GM21529 (cell line): ENCODE data around the gene FGF7.
"Not testable (repeated sequence)": the region's sequence is repeated elsewhere in the genome, so short reads cannot be mapped to it uniquely, and the experiment has no call there.

ENCODE experiments used
- ATAC-seq: cut with Tn5 transposase; IDR thresholded peaks from one replicate; pipeline ENCODE4 v1.9.1; 2021; ENCODE audit not compliant: unreplicated experiment

FGF7 gene

GRCh38 chr15:49438962-49439631 is 16.1 kb downstream of the FGF7 start:
- ATAC-seq, result peak; percentile 87

DNA sequence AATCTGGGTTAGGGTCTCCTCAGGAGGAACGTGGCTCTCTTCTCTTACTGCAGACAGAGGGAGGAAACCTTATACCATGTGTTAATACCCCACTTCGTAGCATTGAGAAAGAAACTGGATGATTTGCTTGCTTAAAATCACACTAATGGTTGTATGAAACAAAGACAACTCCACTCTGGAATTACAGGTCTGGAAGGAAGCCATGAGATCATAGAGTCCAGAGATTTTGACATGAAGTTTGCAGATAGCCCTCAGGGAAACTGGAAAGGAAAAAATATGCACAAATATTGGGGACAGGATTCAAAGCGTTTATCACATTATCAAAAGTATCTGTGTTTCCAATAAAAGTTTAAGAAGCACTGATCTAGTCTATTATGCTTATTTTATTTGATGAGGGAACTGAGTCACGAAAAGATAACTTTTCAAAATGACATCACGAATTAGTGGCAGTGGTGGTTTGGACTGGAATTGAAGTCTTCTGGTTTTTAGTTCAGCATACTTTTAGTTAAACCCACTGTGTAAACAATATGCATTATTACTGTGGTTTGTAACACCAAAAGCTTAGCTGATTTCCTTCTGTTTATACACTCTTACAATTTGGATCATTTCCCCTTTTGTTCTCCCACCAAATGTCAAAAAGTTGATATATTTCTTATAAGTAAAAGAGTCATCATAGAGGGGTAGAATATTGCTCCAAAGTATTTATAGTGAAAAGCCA is 16.8 kb downstream of the FGF7 start:
- no peak for ATAC-seq

DNA sequence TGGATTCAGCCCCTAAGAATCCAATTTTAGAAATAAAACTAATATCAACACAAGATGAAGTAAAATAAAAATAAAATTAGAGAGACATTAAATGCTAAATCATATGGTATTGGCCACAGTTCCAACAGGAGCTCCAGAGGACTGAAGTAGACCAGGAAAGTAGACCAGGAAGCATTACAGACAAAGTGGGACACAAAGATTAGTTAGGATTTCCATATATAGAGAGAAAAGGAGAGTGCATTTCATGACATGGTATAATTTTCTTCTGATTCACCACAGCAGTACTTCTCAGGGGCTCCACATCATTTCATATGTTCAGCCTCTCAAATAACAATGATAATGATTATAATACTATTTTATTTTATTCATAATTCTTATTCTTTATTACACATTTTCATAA is 18.3 kb downstream of the FGF7 start:
- ATAC-seq, result no peak

GRCh38 chr15:49441816-49442215 is 18.8 kb downstream of the FGF7 start:
- no peak for ATAC-seq

GRCh38 chr15:49452595-49452994 is 29.6 kb downstream of the FGF7 start:
- ATAC-seq, result no peak

GRCh38 chr15:49456166-49456565 is 33.1 kb downstream of the FGF7 start:
- no peak for ATAC-seq

- no peak for ATAC-seq
Measured at GRCh38 chr15:49458145-49458544, 35.1 kb downstream of the FGF7 start.

DNA sequence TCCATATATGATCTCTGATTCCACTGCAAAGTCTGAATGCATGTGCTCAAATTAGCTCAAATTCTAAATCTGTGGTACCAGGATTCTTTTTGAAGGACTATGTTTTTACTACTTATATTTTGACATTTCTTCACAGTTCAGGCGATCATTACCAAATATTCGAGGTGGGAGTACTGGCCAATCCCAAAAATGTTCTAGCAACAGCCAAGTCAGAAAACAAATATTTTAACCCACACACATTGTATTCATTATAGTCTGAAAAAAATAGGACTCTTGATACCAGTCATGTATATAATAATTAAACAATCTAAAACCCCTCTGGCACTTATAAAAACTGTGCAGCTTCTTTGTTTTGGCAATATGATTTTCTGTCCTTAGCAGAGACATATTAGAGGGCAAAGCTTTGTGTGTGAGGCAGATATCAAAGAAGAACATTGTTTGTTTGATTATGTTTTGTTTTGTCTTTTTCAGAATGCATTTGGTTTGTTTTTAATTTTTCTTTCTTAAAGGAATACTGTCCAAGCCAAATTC is 37.4 kb downstream of the FGF7 start:
- no peak for ATAC-seq

DNA sequence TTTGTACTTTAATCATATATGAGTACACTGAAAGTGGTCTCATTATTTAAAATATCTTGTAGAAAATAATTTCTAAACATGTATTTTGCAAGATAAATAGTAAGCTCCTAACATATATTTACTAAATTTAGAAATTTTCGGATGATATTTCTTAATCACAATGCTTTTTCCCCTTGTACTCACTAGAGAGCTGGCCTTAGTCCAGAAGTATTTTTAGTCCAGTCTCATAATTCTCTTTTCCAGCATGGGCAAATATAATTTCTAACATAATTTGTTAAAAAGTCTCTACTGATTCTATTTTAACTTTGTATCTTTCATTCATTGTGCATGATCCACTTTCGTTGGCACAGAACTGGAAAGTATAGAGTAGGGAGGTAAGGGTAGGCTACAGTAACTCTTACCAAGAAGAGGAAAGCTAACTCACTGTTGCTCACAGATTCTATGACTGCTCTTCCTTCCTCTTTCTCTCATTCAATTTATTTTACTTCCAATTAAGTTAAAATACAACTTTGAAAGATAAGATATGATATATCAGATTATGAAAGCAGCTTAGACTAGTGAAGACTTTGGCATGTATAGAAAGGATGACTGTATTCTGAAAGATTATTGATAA is 39.3 kb downstream of the FGF7 start:
- ATAC-seq, result no peak

DNA sequence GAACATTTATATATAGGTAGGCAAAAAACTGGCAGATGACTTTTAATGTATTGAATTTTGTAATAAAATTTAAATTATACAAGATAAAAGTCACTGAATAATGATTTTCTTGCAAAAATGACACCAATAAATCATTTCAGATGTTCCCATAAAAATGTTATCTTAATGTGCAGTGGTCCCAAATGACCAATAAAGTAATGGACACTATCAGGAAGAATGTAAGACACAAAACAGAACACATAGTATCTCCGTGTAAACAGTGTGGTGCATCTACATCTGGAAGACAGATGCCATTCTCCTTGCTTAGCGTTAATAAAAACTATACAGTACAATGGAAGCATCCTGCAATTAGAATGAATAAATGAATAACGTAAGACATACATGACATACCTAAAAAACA is 41.5 kb downstream of the FGF7 start:
- no peak for ATAC-seq

- no peak for ATAC-seq
Measured at GRCh38 chr15:49466119-49466518, 43.1 kb downstream of the FGF7 start.

DNA sequence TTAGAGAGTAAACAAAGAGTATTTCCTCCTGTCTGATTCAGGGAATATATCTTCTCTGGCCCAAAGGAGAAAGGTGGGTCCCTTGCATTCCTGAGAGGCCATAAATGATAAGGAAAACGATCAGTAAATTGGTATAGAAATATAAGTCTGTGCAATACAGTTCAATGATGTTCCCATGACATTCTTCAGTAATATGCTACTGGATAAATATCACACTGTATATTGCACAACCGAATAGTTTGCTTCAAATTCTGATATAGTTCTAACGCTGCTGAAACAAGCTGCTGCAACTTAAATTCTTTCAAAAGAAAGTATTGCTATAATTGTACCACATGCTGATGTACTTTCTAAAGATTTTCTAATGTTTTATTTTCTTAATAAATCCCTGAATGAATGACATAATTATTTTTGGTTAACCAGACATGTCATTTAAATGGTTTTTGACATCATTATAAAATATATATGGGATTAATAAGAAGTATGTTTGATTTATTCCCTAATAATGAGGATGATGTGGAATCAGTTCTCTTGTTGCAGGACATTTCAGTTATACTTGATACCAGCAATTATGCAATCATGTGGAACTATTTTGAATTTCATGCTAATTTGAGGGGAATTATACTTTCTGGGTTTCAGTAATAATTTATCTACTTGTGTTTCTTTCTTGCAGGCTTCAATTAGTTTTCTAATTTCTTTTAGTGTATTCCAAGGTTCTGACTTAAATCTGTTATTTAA is 44.9 kb downstream of the FGF7 start:
- no peak for ATAC-seq

DNA sequence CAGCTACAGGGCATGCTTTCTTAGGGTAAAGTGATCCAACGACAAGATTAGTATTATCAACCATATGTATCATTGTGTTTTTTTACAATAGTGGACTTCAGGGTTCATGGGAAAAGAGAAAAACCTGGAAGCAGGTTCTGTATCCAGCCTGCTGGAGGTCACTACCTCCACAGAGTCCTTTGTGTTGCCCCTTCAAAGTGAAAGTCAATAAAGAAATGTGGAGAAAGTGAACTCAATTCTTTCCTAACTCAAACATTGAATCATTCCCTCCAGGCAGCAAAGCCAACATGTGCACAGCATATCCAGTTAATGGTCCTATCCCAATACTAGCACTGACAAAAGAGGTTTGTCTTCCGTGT is 45.4 kb downstream of the FGF7 start:
- ATAC-seq, result no peak

GRCh38 chr15:49471248-49471647 is 48.2 kb downstream of the FGF7 start:
- ATAC-seq, result not testable (repeated sequence)

DNA sequence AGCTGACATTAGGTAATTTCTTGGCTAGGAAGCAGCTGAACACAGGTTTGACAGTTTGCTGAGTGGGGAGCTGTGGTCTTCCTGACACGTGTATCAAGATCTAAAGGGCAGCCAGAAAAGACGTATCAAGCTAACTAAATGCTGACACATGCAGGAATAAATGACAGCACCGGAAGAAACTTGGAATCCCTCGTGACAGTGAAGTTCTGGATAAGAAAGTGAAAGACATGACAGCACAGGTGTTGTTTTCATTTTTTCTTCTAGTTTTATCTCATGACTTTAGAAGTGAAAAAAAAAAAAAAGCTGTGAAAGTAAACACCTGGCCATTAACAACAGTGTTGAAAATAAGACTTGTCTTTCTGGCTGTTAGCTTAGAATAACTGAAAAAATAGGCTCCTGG is 48.7 kb downstream of the FGF7 start:
- ATAC-seq, result peak; percentile 93

DNA sequence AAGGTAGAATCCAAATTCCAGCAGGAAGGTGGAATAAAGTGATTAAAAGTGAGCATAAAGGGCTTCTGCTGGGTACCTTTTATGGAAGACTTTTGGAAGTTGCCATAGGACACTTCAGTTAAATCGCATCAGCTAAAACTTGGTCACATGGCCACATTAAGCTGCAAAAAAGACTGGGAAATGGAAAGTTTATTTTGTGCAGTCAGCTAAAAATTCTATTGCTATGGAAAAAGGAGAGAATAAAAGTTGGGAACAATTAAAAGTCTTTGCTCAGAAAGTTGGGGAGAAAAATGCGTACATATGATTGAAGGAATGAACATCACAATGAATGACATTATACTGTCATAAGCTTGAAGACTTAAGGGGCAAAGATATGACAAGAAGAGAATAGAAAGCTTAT is 49.3 kb downstream of the FGF7 start:
- ATAC-seq, result no peak

GRCh38 chr15:49473031-49473430 is 50.0 kb downstream of the FGF7 start:
- no peak for ATAC-seq

- not testable (repeated sequence) for ATAC-seq
Measured at GRCh38 chr15:49478021-49478420, 55.0 kb downstream of the FGF7 start.

DNA sequence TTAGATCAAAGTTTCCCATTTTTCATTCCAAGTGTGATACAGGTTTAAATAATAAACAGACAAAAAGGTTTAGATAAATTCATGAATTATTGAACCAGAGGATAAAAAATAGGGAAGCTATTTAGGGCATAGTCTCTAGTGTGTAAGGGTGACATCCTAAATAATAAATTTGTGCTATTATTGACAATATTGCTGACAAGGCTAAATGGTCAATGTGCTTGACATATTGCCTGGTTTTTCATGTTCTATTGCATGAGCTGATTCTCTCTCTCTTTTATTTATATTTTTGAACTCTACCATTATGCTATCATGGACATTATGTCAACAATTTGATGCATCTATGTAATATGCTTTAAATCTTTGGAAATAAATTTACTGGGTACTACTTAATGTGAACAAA is 55.9 kb downstream of the FGF7 start:
- ATAC-seq, result not testable (repeated sequence)

GRCh38 chr15:49485401-49485800 is 62.4 kb downstream of the FGF7 start:
- ATAC-seq, result not testable (repeated sequence)

DNA sequence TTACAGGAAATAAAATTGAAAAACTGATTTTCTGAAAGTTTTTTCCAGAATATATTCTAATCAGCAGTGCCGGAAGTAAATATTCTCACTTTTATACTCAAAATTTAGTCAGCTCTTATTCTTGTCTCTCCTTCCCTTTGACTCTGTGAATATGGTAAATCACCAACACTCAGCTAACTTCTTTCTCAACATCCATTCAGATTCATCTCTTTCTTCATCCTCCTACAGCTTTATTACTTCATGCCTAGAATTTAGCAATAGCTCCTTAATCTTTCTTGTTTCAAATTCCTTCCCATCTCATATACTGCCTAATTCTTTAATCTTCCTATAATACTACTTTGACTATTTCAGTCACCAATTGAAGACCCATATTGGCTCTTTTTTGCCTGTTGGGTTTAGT is 67.9 kb downstream of the FGF7 start:
- no peak for ATAC-seq
